H1 (cell line): ENCODE data around the gene FGF11. TPM values are rescaled to one million over a fixed set of nuclear protein-coding genes. Genes with fewer than 3 reads are reported as not detected.

Source experiments
- CTCF ChIA-PET: fragments of 300-600 bp; sonication (Branson Sonifier 250); formaldehyde crosslinking; loops from one replicate; lab custom pipeline; 2021; ENCODE audit not compliant: partially characterized antibody; lab: Charles Lee
- POLR2A ChIA-PET: fragments of 300-600 bp; sonication (Branson Sonifier 250); formaldehyde crosslinking; loops from one replicate; lab custom pipeline; 2021; ENCODE audit warnings: inconsistent platforms; ENCODE audit not compliant: partially characterized antibody; lab: Charles Lee
- DNase-seq, 2 experiments: peaks; one replicate each; pipeline versions ENCODE4 v3.0.0 to v3.0.0-alpha.2; 2010 to 2022; ENCODE audit warnings: low spot score in 2 of 2, low read depth in 1 of 2, mixed read lengths in 1 of 2
- FAIRE-seq: peaks from 2 replicates; lab custom pipeline; 2011; peaks lifted over from hg19 to GRCh38; lab: Jason Lieb, UNC
- H2AFZ ChIP-seq: 2 replicates; pipeline ENCODE4 v1.8.1; 2012; ENCODE audit warnings: low read length, inconsistent platforms
- H2AK5ac ChIP-seq: 2 replicates; pipeline ENCODE4 v1.6.1; 2013; ENCODE audit warnings: low read depth, low read length
- H2BK120ac ChIP-seq: replicated peaks from 2 replicates; pipeline ENCODE3; 2013; ENCODE audit warnings: low read depth, low read length, inconsistent platforms
- H2BK12ac ChIP-seq: 2 replicates; pipeline ENCODE4 v1.6.1; 2013; ENCODE audit warnings: low read depth, low read length
- H2BK15ac ChIP-seq: 2 replicates; pipeline ENCODE4 v1.6.1; 2013; ENCODE audit warnings: low read length
- H2BK20ac ChIP-seq: 2 replicates; pipeline ENCODE4 v1.6.1; 2013; ENCODE audit warnings: low read length
- H2BK5ac ChIP-seq: 2 replicates; pipeline ENCODE4 v1.6.1; 2013; ENCODE audit warnings: low read depth, low read length
- H3K14ac ChIP-seq: 2 replicates; pipeline ENCODE4 v1.6.1; 2013; ENCODE audit warnings: inconsistent platforms; ENCODE audit not compliant: insufficient read length
- H3K18ac ChIP-seq: 2 replicates; pipeline ENCODE4 v1.6.1; 2013; ENCODE audit warnings: low read length; ENCODE audit errors: extremely low read depth
- H3K23ac ChIP-seq: 2 replicates; pipeline ENCODE4 v1.6.1; 2013; ENCODE audit warnings: inconsistent platforms; ENCODE audit not compliant: insufficient read length
- H3K23me2 ChIP-seq: 2 replicates; pipeline ENCODE4 v1.6.1; 2013; ENCODE audit warnings: low read depth, low read length
- H3K27ac ChIP-seq: 2 replicates; pipeline ENCODE4 v1.6.1; 2011; ENCODE audit warnings: low read depth, low read length, inconsistent platforms
- H3K27me3 ChIP-seq, 4 experiments: replicated peaks in 1 of 4; 1 replicate in 1 of 4; 2 replicates in 3 of 4; pipeline versions ENCODE4 v1.6.1 to v1.8.1; 2011 to 2013; ENCODE audit warnings: low read length in 3 of 4, mild to moderate bottlenecking in 3 of 4, inconsistent platforms in 2 of 4, mixed read lengths in 2 of 4, moderate library complexity in 1 of 4; ENCODE audit not compliant: control insufficient read depth in 3 of 4, insufficient read depth in 3 of 4; ENCODE audit errors: extremely low read depth in 1 of 4
- H3K36me3 ChIP-seq, 4 experiments: 2 replicates each; pipeline versions ENCODE4 v1.6.1 to v1.8.1; 2011 to 2013; ENCODE audit warnings: mild to moderate bottlenecking in 4 of 4, low read length in 3 of 4, moderate library complexity in 2 of 4, control low read depth in 1 of 4, inconsistent platforms in 1 of 4; ENCODE audit not compliant: insufficient read depth in 4 of 4, control insufficient read depth in 2 of 4
- H3K4ac ChIP-seq: replicated peaks from 2 replicates; pipeline ENCODE3; 2013; ENCODE audit warnings: low read length, low read depth, mixed read lengths, inconsistent platforms; ENCODE audit not compliant: insufficient read length
- H3K4me1 ChIP-seq, 4 experiments: replicated peaks in 1 of 4; 1 replicate in 1 of 4; 2 replicates in 3 of 4; pipeline versions ENCODE4 v1.6.1 to v1.8.1; 2011 to 2013; ENCODE audit warnings: low read length in 3 of 4, inconsistent platforms in 2 of 4, mixed read lengths in 1 of 4; ENCODE audit not compliant: insufficient read depth in 4 of 4, control insufficient read depth in 3 of 4
- H3K4me2 ChIP-seq, 2 experiments: 2 replicates each; pipeline versions ENCODE4 v1.6.1 to v1.8.1; 2011 to 2013; ENCODE audit warnings: low read depth in 2 of 2, low read length in 2 of 2, control low read depth in 1 of 2, inconsistent platforms in 1 of 2, mild to moderate bottlenecking in 1 of 2; ENCODE audit not compliant: insufficient read depth in 1 of 2
- H3K4me3 ChIP-seq, 4 experiments: fragments of 200-600, 300-600 bp in 1 of 4; sonication (generic), shearing (Covaris generic), sonication (Bioruptor Twin) in 1 of 4; 2 replicates each; pipeline versions ENCODE4 v1.5.1 to v1.8.1; 2011 to 2016; ENCODE audit warnings: low read length in 4 of 4, low read depth in 3 of 4, control low read depth in 2 of 4, inconsistent platforms in 2 of 4, mild to moderate bottlenecking in 2 of 4, mixed read lengths in 1 of 4, moderate library complexity in 1 of 4; ENCODE audit not compliant: insufficient read depth in 2 of 4; ENCODE audit errors: extremely low read depth in 1 of 4
- H3K56ac ChIP-seq: replicated peaks from 2 replicates; pipeline ENCODE3; 2013; ENCODE audit warnings: low read depth, mild to moderate bottlenecking, mixed read lengths, low read length, inconsistent platforms; ENCODE audit not compliant: insufficient read length
- H3K79me1 ChIP-seq: 2 replicates; pipeline ENCODE4 v1.6.1; 2013; ENCODE audit warnings: low read depth, low read length, control low read depth
- H3K79me2 ChIP-seq, 2 experiments: 2 replicates each; pipeline versions ENCODE4 v1.6.1 to v1.8.1; 2012 to 2013; ENCODE audit warnings: low read length in 2 of 2, mild to moderate bottlenecking in 2 of 2, inconsistent platforms in 1 of 2; ENCODE audit not compliant: insufficient read depth in 2 of 2, control insufficient read depth in 1 of 2
- H3K9ac ChIP-seq, 4 experiments: replicated peaks in 1 of 4; 1 replicate in 1 of 4; 2 replicates in 3 of 4; pipeline versions ENCODE4 v1.6.1 to v1.8.1; 2011 to 2013; ENCODE audit warnings: low read depth in 3 of 4, low read length in 3 of 4, control low read depth in 2 of 4, mild to moderate bottlenecking in 2 of 4, moderate library complexity in 2 of 4, inconsistent platforms in 1 of 4; ENCODE audit errors: extremely low read depth in 1 of 4
- H3K9me3 ChIP-seq, 2 experiments: 2 replicates each; pipeline versions ENCODE4 v1.6.1 to v1.8.1; 2012 to 2013; ENCODE audit warnings: mild to moderate bottlenecking in 2 of 2, moderate library complexity in 2 of 2, control low read depth in 1 of 2, inconsistent platforms in 1 of 2, low read depth in 1 of 2, low read length in 1 of 2, mixed read lengths in 1 of 2; ENCODE audit not compliant: insufficient read depth in 2 of 2
- H4K20me1 ChIP-seq, 2 experiments: replicated peaks in 1 of 2; 2 replicates each; pipeline versions ENCODE3 to v1.8.1; 2011 to 2013; ENCODE audit warnings: inconsistent platforms in 2 of 2, low read length in 2 of 2, mild to moderate bottlenecking in 1 of 2; ENCODE audit not compliant: insufficient read depth in 2 of 2, control insufficient read depth in 1 of 2
- H4K5ac ChIP-seq: 2 replicates; pipeline ENCODE4 v1.6.1; 2013; ENCODE audit warnings: low read length, low read depth, mixed read lengths, inconsistent platforms; ENCODE audit not compliant: insufficient read length
- H4K8ac ChIP-seq: 2 replicates; pipeline ENCODE4 v1.8.0; 2013; ENCODE audit warnings: mild to moderate bottlenecking, moderate library complexity, low read length, inconsistent platforms; ENCODE audit not compliant: insufficient read depth; ENCODE audit errors: extremely low read depth
- H4K91ac ChIP-seq: replicated peaks from 2 replicates; pipeline ENCODE3; 2013; ENCODE audit warnings: low read length, mixed read lengths, inconsistent platforms; ENCODE audit not compliant: insufficient read length
- BRCA1 ChIP-seq: IDR thresholded peaks from 2 replicates; pipeline ENCODE4 v1.6.1; 2012; ENCODE audit warnings: low read depth, low read length, improper control_type of control experiment
- CBX8 ChIP-seq: fragments of 300-800, 300-1000 bp; sonication (generic); IDR thresholded peaks from 2 replicates; pipeline ENCODE4 v1.7.1; 2016; ENCODE audit warnings: low read depth, low read length, borderline replicate concordance
- CREB1 ChIP-seq: IDR thresholded peaks from 2 replicates; pipeline ENCODE4 v1.6.1; 2012; ENCODE audit warnings: inconsistent platforms
- EP300 ChIP-seq, 2 experiments: IDR thresholded peaks; 1 replicate in 1 of 2; 2 replicates in 1 of 2; pipeline ENCODE4 v1.6.1; 2011 to 2012; ENCODE audit warnings: low read depth in 2 of 2, low read length in 2 of 2, mild to moderate bottlenecking in 2 of 2, borderline replicate concordance in 1 of 2, inconsistent platforms in 1 of 2, moderate library complexity in 1 of 2
- FOSL1 ChIP-seq: IDR thresholded peaks from 2 replicates; pipeline ENCODE4 v1.6.1; 2011; ENCODE audit warnings: mild to moderate bottlenecking, low read depth, low read length, moderate library complexity; ENCODE audit not compliant: insufficient read depth
- KDM1A ChIP-seq: fragments of 200-600, 300-600 bp; sonication (generic); IDR thresholded peaks from 2 replicates; pipeline ENCODE4 v1.7.1; 2016; ENCODE audit warnings: mild to moderate bottlenecking, low read length, borderline replicate concordance
- PHF8 ChIP-seq: fragments of 200-600 bp; sonication (generic); conservative IDR thresholded peaks from 2 replicates; pipeline ENCODE4 v1.7.1; 2012; ENCODE audit warnings: low read depth, mild to moderate bottlenecking, inconsistent platforms, low read length, moderate library complexity
- POLR2AphosphoS5 ChIP-seq: IDR thresholded peaks from 2 replicates; pipeline ENCODE4 v1.6.1; 2011; ENCODE audit warnings: low read depth, low read length
- SIRT6 ChIP-seq: IDR thresholded peaks from one replicate; pipeline ENCODE4 v1.7.1; 2012; ENCODE audit warnings: low read length, inconsistent platforms
- SIX5 ChIP-seq: IDR thresholded peaks from 2 replicates; pipeline ENCODE4 v1.6.1; 2011; ENCODE audit warnings: mild to moderate bottlenecking, low read depth, low read length
- SRF ChIP-seq: IDR thresholded peaks from 2 replicates; pipeline ENCODE4 v1.6.1; 2011; ENCODE audit warnings: mild to moderate bottlenecking, low read depth, low read length, moderate library complexity
- TAF1 ChIP-seq: IDR thresholded peaks from 2 replicates; pipeline ENCODE4 v1.6.1; 2011; ENCODE audit warnings: mild to moderate bottlenecking, low read depth, low read length
- YY1 ChIP-seq: IDR thresholded peaks from 2 replicates; pipeline ENCODE4 v1.6.1; 2011; ENCODE audit warnings: low read depth, mild to moderate bottlenecking, low read length
- ZNF274 ChIP-seq: IDR thresholded peaks from 2 replicates; pipeline ENCODE4 v1.7.0; 2012; ENCODE audit warnings: low read length, borderline replicate concordance; ENCODE audit errors: extremely low read depth
- WGBS, 2 experiments: shearing (Covaris generic) in 1 of 2; methylation state at CpG; one replicate each; pipeline versions ENCODE4 v1.1.6 to v1.1.7; 2013 to 2015; ENCODE audit warnings: low lambda C conversion rate in 2 of 2, mixed read lengths in 2 of 2, inconsistent platforms in 1 of 2, low coverage in 1 of 2, missing lambda C conversion rate in 1 of 2; ENCODE audit not compliant: insufficient replicate concordance in 2 of 2, insufficient coverage in 1 of 2, insufficient read length in 1 of 2; ENCODE audit errors: extremely low coverage in 1 of 2, missing lambda C conversion rate in 1 of 2; 5-methylcytosine and 5-hydroxymethylcytosine counted together
- polyA plus RNA-seq, 7 experiments: library from polyadenylated mRNA; depleted of rRNA in 3 of 7; stranded (reverse) in 5 of 7; unstranded in 2 of 7; fragments of >200 nt in 5 of 7; fragments of 200-250 nt in 2 of 7; gene quantifications; 1 replicate in 5 of 7; 2 replicates in 1 of 7; 4 replicates in 1 of 7; pipeline versions ENCODE4 v1.2.1 to v1.2.3, GENCODE V29; 2011 to 2013; ENCODE audit warnings: missing spikeins in 2 of 7, mixed read lengths in 2 of 7
- total RNA-seq: library from RNA; stranded (reverse); fragmentation: NEBNext Ultra II Directional; extraction: Animal tissue kit (Norgen Biotek cat#: 25700); gene quantifications from 2 replicates; pipeline ENCODE4 v1.2.1, GENCODE V29; 2021
- TF ChIP-seq, protein P1 (sequence below): IDR thresholded peaks from 2 replicates; pipeline ENCODE4 v1.6.1; 2012; ENCODE audit warnings: inconsistent platforms

FGF11 gene
- total and polyA plus RNA-seq, 2 of the 8 experiments (the other 6 are each of a cell fraction or from before 2014, with no cell fraction given) = 11.8 to 26.1 TPM

DNA sequence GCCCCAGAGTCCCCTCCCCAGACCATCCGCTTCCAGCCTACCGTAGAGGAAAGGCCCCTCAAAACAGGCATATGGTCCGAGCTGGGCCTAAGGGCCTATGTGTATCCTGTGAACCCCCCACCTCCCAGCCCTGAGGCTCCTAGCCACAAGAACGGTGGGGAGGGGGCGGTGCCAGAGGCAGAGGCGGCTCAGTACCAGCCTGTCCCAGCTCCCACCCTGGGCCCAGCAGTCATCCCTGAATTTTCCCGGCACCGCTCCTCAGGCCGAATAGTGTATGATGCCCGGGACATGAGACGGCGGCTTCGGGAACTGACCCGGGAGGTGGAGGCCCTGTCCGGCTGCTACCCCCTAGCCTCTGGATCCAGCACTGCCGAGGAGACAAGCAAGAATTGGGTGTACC is 18.1 kb upstream of the FGF11 start:
- DNase-seq (no peak), FAIRE-seq (no peak)
- no peak overlapping the region for H2AK5ac ChIP-seq
- H3K4me2 ChIP-seq = no peak overlapping the region
- H2AFZ ChIP-seq = no peak overlapping the region
- H3K79me1 ChIP-seq = no peaks in the 10 kb centered on the region
- H4K20me1 ChIP-seq = peaks cover 0 to 7% of the 10 kb centered on the region in 2 experiments
- CTCF ChIA-PET = interaction anchor here (0.7 to 4.1 kb wide), 9 partner anchors 12 to 82 kb away, joined by 3 to 15 read pairs (median 3); partner anchors contain the start of genes NLGN2 and TMEM256
- H3K27me3 ChIP-seq = no peaks in the 10 kb centered on the region
- no peak overlapping the region for H4K91ac ChIP-seq
- no peaks in the 10 kb centered on the region for H3K9me3 ChIP-seq
- H3K23ac ChIP-seq = no peak overlapping the region
- peaks cover 2% of the 10 kb centered on the region; the same call in 1 of the 2 replicates for H3K23me2 ChIP-seq
- H3K14ac ChIP-seq = no peak overlapping the region
- H3K4me1 ChIP-seq = peaks cover 0 to 15% (median 2%) of the 10 kb centered on the region in 4 experiments; a peak in 4 of 7 replicates
- H3K4ac ChIP-seq = no peak overlapping the region
- no peak overlapping the region for H4K5ac ChIP-seq
- H2BK5ac ChIP-seq = no peak overlapping the region
- H3K18ac ChIP-seq = no peak overlapping the region
- no peak overlapping the region for H2BK120ac ChIP-seq
- H2BK20ac ChIP-seq = no peak overlapping the region
- WGBS, 2 experiments = 89% methylated on average over 15 of the region's 16 CpGs; no CpG with 5 or more reads in 1 of the 2 experiments
- no peak overlapping the region for H3K9ac ChIP-seq
- H2BK15ac ChIP-seq = no peak overlapping the region
- peak overlapping the region; percentile 80; the same call in 1 of the 2 replicates for H4K8ac ChIP-seq
- H3K27ac ChIP-seq = no peak overlapping the region
- H3K36me3 ChIP-seq = peaks cover 0 to 9% (median 4%) of the 10 kb centered on the region in 4 experiments; a peak in 4 of 8 replicates
- POLR2A ChIA-PET = interaction anchor here (0.6 to 2.8 kb wide), 12 partner anchors 8 to 164 kb away, joined by 3 to 9 read pairs (median 4); partner anchors contain the start of genes ACAP1, PLSCR3 and TMEM102
- H3K56ac ChIP-seq = no peak overlapping the region
- no peak overlapping the region for H3K4me3 ChIP-seq
- H3K79me2 ChIP-seq = no peaks in the 10 kb centered on the region
- H2BK12ac ChIP-seq = no peak overlapping the region
- TF ChIP-seq KDM1A (no peak), SIRT6 (no peak), SRF (no peak), TAF1 (no peak), PHF8 (no peak), POLR2AphosphoS5 (no peak), BRCA1 (no peak), YY1 (no peak), CREB1 (no peak), ZNF274 (no peak), SIX5 (no peak), EP300 (IDR thresholded peaks at IDR 0.05; ENCODE audit: borderline replicate concordance in 1 of 2, low read depth in 2 of 2, low read length in 2 of 2) (no peak), FOSL1 (no peak), CBX8 (no peak)
- TF ChIP-seq, protein P1, sequence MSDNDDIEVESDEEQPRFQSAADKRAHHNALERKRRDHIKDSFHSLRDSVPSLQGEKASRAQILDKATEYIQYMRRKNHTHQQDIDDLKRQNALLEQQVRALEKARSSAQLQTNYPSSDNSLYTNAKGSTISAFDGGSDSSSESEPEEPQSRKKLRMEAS = no peak
